Suprapubic skin (tissue), 4 donors: ENCODE data around the gene KLKB1.

Source experiments
- CTCF ChIP-seq, 2 donors: fragments of 200-600 bp in 1 of 2; fragments of 450-650 bp in 1 of 2; sonication (generic) in 1 of 2; IDR thresholded peaks; one replicate each; pipeline ENCODE4 v1.5.1; 2016 to 2019; ENCODE audit warnings: antibody characterized with exemption in 2 of 2, mild to moderate bottlenecking in 1 of 2, moderate library complexity in 1 of 2
- EP300 ChIP-seq: sonication (generic); formaldehyde crosslinking; IDR thresholded peaks from one replicate; pipeline ENCODE4 v1.6.1; 2017; ENCODE audit warnings: antibody characterized with exemption
- POLR2A ChIP-seq, 2 donors: fragments of 450-650 bp; IDR thresholded peaks; one replicate each; pipeline ENCODE4 v1.6.1; 2017; ENCODE audit warnings: antibody characterized with exemption in 2 of 2, mild to moderate bottlenecking in 2 of 2, moderate library complexity in 2 of 2
- POLR2AphosphoS5 ChIP-seq, 3 donors: sonication (generic); formaldehyde crosslinking; IDR thresholded peaks; one replicate each; pipeline ENCODE4 v1.6.1; 2017; ENCODE audit warnings: antibody characterized with exemption in 3 of 3

GRCh38 chr4:186296481-186296880, 69.2 kb downstream of the KLKB1 start:
- TF ChIP-seq POLR2AphosphoS5 (IDR thresholded peaks at IDR 0.05) (no peak), POLR2A (IDR thresholded peaks at IDR 0.05) (no peak), CTCF (IDR thresholded peaks at IDR 0.05) (no peak), EP300 (no peak)
